ENCODE results near the gene KDM7A.

The KDM7A gene

GRCh38 chr7:140035400-140036223 lies 141.2 kb downstream of the KDM7A start:
- no peak for DNase-seq (ENCODE audit: extremely low read depth in 1 of 2, low read depth in 1 of 2)

Data from stimulated activated CD8-positive, alpha-beta memory T cell treated with anti-CD3 and anti-CD28 coated beads, Interleukin-7, amount 100 ng/mL, for 48 hours (primary cell).